Fibroblast of lung (primary cell): Measurements from ENCODE around the gene EIF5A2. TPM values are rescaled to one million over a fixed set of nuclear protein-coding genes. Genes with fewer than 3 reads are reported as not detected.
A peak's percentile ranks its signal among the peaks of the same experiment; 100 is the strongest.

ENCODE experiments used
- DNase-seq, 2 donors: peaks; one replicate each; pipeline versions ENCODE4 v3.0.0 to v3.0.0-alpha.2; 2010; ENCODE audit warnings: low read depth in 2 of 2
- H2AFZ ChIP-seq: 2 replicates; pipeline ENCODE4 v1.5.1; 2012; ENCODE audit warnings: low read length, control low read depth, inconsistent platforms
- H3K27ac ChIP-seq: 2 replicates; pipeline ENCODE4 v1.5.1; 2011; ENCODE audit warnings: low read length, control low read depth; ENCODE audit not compliant: insufficient read depth
- H3K27me3 ChIP-seq: 2 replicates; pipeline ENCODE4 v1.5.1; 2011; ENCODE audit warnings: mild to moderate bottlenecking, low read length; ENCODE audit not compliant: control insufficient read depth, insufficient read depth
- H3K36me3 ChIP-seq: 2 replicates; pipeline ENCODE4 v1.5.1; 2011; ENCODE audit warnings: low read length; ENCODE audit not compliant: control insufficient read depth, insufficient read depth
- H3K4me1 ChIP-seq: 2 replicates; pipeline ENCODE4 v1.5.1; 2011; ENCODE audit warnings: low read length; ENCODE audit not compliant: control insufficient read depth, insufficient read depth; ENCODE audit errors: extremely low read depth
- H3K4me2 ChIP-seq: 2 replicates; pipeline ENCODE4 v1.5.1; 2011; ENCODE audit warnings: low read length, control low read depth; ENCODE audit not compliant: insufficient read depth; ENCODE audit errors: extremely low read depth
- H3K4me3 ChIP-seq, 4 experiments: fragments of 200-600 bp in 1 of 4; sonication (generic) in 1 of 4; replicated peaks in 1 of 4; 2 replicates each; pipeline ENCODE4 v1.5.1; 2011 to 2016; ENCODE audit warnings: low read length in 4 of 4, low read depth in 3 of 4, mild to moderate bottlenecking in 3 of 4, control low read depth in 2 of 4, inconsistent platforms in 1 of 4, mixed read lengths in 1 of 4; ENCODE audit not compliant: insufficient read depth in 1 of 4; ENCODE audit errors: control extremely low read depth in 1 of 4
- H3K79me2 ChIP-seq: 2 replicates; pipeline ENCODE4 v1.5.1; 2012; ENCODE audit warnings: mild to moderate bottlenecking, low read length, inconsistent platforms; ENCODE audit not compliant: control insufficient read depth, insufficient read depth
- H3K9ac ChIP-seq: 2 replicates; pipeline ENCODE4 v1.5.1; 2011; ENCODE audit warnings: mild to moderate bottlenecking, low read length, control low read depth; ENCODE audit not compliant: insufficient read depth
- H3K9me3 ChIP-seq: 2 replicates; pipeline ENCODE4 v1.5.1; 2012; ENCODE audit warnings: low read depth, low read length; ENCODE audit not compliant: control insufficient read depth, insufficient read depth
- H4K20me1 ChIP-seq: 2 replicates; pipeline ENCODE4 v1.5.1; 2011; ENCODE audit warnings: low read length; ENCODE audit not compliant: control insufficient read depth, insufficient read depth; ENCODE audit errors: extremely low read depth
- EZH2 ChIP-seq: IDR thresholded peaks from 2 replicates; pipeline ENCODE4 v1.5.1; 2012; ENCODE audit warnings: low read length, control low read depth, mild to moderate bottlenecking; ENCODE audit errors: missing control alignments
- polyA plus RNA-seq, 2 donors: library from polyadenylated mRNA; depleted of rRNA in 1 of 2; stranded (reverse) in 1 of 2; unstranded in 1 of 2; fragments of >200 nt; gene quantifications; 2 replicates each; pipeline ENCODE4 v1.2.1, GENCODE V29; 2011 to 2012; ENCODE audit warnings: missing spikeins in 1 of 2
- total RNA-seq: library from RNA; depleted of rRNA; stranded (reverse); fragments of >200 nt; gene quantifications from 2 replicates; pipeline ENCODE4 v1.2.1, GENCODE V29; 2014
- TF ChIP-seq, protein P1 (sequence below), 2 donors: IDR thresholded peaks in 1 of 2; conservative IDR thresholded peaks in 1 of 2; 1 replicate in 1 of 2; 2 replicates in 1 of 2; pipeline ENCODE4 v1.5.1; 2011 to 2012; ENCODE audit warnings: low read length in 2 of 2, control low read depth in 1 of 2, inconsistent platforms in 1 of 2, low read depth in 1 of 2, mild to moderate bottlenecking in 1 of 2

The EIF5A2 gene
- total and polyA plus RNA-seq, 2 donors (not counting 1 experiment from before 2014, with no cell fraction given), result 14.7 to 27.9 TPM

DNA sequence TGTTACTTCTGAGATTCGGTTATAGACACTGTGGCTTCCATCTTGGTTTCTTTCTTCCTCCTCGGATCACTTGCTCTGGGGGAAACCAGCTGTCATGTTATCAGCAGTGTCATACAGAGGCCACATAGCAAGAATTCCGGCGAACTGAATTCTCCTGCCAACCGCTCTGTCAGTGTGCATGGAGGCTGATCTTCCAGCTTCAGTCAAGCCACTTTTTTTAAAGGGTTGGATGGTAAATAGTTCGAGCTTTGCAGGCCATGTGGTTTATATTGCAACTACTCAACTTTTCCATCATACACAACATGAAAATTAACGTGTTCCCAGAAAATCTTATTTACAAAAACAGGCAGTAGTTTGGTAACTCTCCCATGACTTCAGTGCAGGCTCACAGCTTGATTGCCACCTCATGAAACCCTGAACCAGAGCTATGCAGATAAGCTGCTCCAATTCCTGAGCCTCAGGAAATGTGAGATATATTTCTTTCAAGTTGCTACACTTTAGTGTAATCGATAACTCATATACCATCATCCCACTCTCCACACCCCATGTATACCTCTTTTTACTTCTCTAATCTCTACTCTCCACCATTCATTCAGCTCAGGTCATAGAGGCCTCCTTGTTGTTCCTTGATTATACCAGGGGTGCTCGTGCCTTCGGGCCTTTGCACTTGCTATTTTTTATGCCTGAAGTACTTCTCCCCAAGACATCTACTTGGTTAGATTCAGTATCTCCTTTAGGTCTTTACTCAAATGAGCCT lies 45.6 kb downstream of the EIF5A2 start:
- H3K27me3 ChIP-seq, result no peaks in the 10 kb centered on the region
- H3K79me2 ChIP-seq, result no peaks in the 10 kb centered on the region
- H3K36me3 ChIP-seq, result peaks cover 1% of the 10 kb centered on the region
- no peak overlapping the region for H3K4me3 ChIP-seq
- no peaks in the 10 kb centered on the region for H4K20me1 ChIP-seq
- no peaks in the 10 kb centered on the region for H3K9me3 ChIP-seq
- H3K4me1 ChIP-seq, result peaks cover 5% of the 10 kb centered on the region
- no peak overlapping the region for H3K9ac ChIP-seq
- H3K27ac ChIP-seq, result no peak overlapping the region
- H2AFZ ChIP-seq, result peak overlapping the region; percentile 77
- H3K4me2 ChIP-seq, result peak overlapping the region; percentile 36
- DNase-seq, result peak; percentile 30 to 42
- TF ChIP-seq, protein P1, sequence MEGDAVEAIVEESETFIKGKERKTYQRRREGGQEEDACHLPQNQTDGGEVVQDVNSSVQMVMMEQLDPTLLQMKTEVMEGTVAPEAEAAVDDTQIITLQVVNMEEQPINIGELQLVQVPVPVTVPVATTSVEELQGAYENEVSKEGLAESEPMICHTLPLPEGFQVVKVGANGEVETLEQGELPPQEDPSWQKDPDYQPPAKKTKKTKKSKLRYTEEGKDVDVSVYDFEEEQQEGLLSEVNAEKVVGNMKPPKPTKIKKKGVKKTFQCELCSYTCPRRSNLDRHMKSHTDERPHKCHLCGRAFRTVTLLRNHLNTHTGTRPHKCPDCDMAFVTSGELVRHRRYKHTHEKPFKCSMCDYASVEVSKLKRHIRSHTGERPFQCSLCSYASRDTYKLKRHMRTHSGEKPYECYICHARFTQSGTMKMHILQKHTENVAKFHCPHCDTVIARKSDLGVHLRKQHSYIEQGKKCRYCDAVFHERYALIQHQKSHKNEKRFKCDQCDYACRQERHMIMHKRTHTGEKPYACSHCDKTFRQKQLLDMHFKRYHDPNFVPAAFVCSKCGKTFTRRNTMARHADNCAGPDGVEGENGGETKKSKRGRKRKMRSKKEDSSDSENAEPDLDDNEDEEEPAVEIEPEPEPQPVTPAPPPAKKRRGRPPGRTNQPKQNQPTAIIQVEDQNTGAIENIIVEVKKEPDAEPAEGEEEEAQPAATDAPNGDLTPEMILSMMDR (conservative IDR thresholded peaks at IDR 0.05 in 1 of 2, IDR thresholded peaks at IDR 0.05 in 1 of 2; ENCODE audit: low read depth in 1 of 2, low read length in 2 of 2), result no peak
- no peak for TF ChIP-seq EZH2

DNA sequence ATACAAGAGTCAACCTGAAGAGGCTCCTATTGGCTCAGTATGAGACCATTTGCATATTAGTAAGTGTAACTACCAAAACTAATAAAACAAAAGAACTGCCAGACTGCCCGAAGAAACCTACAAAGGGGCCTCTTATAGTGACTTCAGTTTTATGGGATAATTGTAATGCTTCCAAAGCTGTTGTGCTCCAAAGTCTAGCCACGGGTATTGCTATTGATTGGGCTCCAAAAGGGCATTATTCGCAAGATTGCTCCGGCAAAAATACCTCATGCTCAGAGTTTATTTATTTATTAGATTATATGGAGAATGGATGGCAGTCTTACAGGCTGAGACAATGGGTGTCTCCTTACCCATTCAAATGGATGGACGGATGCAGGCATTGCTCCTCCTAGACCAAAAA lies 49.8 kb downstream of the EIF5A2 start:
- no peaks in the 10 kb centered on the region for H3K27me3 ChIP-seq
- H3K4me1 ChIP-seq, result peaks cover 7% of the 10 kb centered on the region
- H3K9ac ChIP-seq, result no peak overlapping the region
- H3K79me2 ChIP-seq, result no peaks in the 10 kb centered on the region
- H4K20me1 ChIP-seq, result no peaks in the 10 kb centered on the region
- H3K4me3 ChIP-seq, result no peak overlapping the region
- H2AFZ ChIP-seq, result no peak overlapping the region
- TF ChIP-seq, protein P1 (conservative IDR thresholded peaks at IDR 0.05 in 1 of 2, IDR thresholded peaks at IDR 0.05 in 1 of 2; ENCODE audit: low read depth in 1 of 2, low read length in 2 of 2), result no peak
- no peak for TF ChIP-seq EZH2
- H3K9me3 ChIP-seq, result no peaks in the 10 kb centered on the region
- H3K4me2 ChIP-seq, result no peak overlapping the region
- no peak overlapping the region for H3K27ac ChIP-seq
- DNase-seq, result no peak
- H3K36me3 ChIP-seq, result no peaks in the 10 kb centered on the region

DNA sequence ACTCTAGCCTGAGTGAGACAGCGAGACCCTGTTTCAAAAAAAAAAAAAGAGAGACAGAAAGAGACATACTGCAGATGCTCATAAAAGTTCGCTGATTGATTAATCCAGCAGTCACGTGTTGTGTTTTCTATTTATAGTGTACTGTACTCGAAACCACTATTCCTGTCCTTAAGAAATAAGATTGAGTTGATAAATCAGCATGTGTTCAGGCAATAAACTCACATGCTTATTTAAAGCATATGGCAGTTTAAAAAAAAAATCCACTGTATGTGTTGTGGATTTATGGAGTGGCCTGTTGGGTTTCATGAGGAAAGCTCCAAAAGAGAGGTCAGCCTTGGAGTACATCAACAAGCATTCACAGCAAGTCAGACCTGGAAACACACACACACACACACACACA lies 56.1 kb downstream of the EIF5A2 start:
- no peak for TF ChIP-seq EZH2
- TF ChIP-seq, protein P1 (conservative IDR thresholded peaks at IDR 0.05 in 1 of 2, IDR thresholded peaks at IDR 0.05 in 1 of 2; ENCODE audit: low read depth in 1 of 2, low read length in 2 of 2), result no peak
- Histone ChIP-seq H3K27ac (no peak overlapping the region), H3K9ac (no peak overlapping the region), H3K79me2 (no peaks in the 10 kb centered on the region), H3K9me3 (no peaks in the 10 kb centered on the region), H3K36me3 (no peaks in the 10 kb centered on the region), H3K4me3 (no peak overlapping the region), H3K4me2 (no peak overlapping the region), H4K20me1 (no peaks in the 10 kb centered on the region), H2AFZ (no peak overlapping the region), H3K27me3 (no peaks in the 10 kb centered on the region), H3K4me1 (no peaks in the 10 kb centered on the region)
- peak in 1 of 2 donors; percentile 44 for DNase-seq
